RWPE2 (cell line): ENCODE measurements around the gene ARFIP1.

Experiments used
- ATAC-seq: fragments of 200-7000 bp; cut with Tn5 transposase; 3 replicates; pipeline ENCODE4 v1.9.1; 2021; ENCODE audit warnings: low read depth
- DNase-seq: peaks from one replicate; pipeline ENCODE4 v3.0.0-alpha.2; 2020; ENCODE audit warnings: low spot score
- H3K27ac ChIP-seq: fragments of 450-650 bp; 2 replicates; pipeline ENCODE4 v1.5.1; 2017; ENCODE audit warnings: mild to moderate bottlenecking; ENCODE audit not compliant: poor library complexity, severe bottlenecking
- H3K27me3 ChIP-seq: fragments of 250-450 bp; sonication (Bioruptor Pico); 2 replicates; pipeline ENCODE4 v1.5.1; 2021; ENCODE audit warnings: mild to moderate bottlenecking, moderate library complexity; ENCODE audit not compliant: insufficient read depth, poor library complexity, severe bottlenecking
- H3K36me3 ChIP-seq: fragments of 250-450 bp; sonication (Bioruptor Pico); 2 replicates; pipeline ENCODE4 v1.5.1; 2020; ENCODE audit warnings: low read depth, mild to moderate bottlenecking, moderate library complexity
- H3K4me1 ChIP-seq: fragments of 250-450 bp; sonication (Bioruptor Pico); 2 replicates; pipeline ENCODE4 v1.5.1; 2021; ENCODE audit warnings: mild to moderate bottlenecking, moderate library complexity; ENCODE audit not compliant: insufficient read depth, poor library complexity, severe bottlenecking
- H3K4me3 ChIP-seq: fragments of 250-450 bp; sonication (Bioruptor Pico); 2 replicates; pipeline ENCODE4 v1.5.1; 2021; ENCODE audit warnings: mild to moderate bottlenecking, moderate library complexity; ENCODE audit not compliant: severe bottlenecking
- H3K9me3 ChIP-seq: fragments of 250-450 bp; sonication (Bioruptor Pico); 2 replicates; pipeline ENCODE4 v1.5.1; 2021; ENCODE audit warnings: mild to moderate bottlenecking, moderate library complexity; ENCODE audit not compliant: severe bottlenecking
- TF ChIP-seq, protein P1 (sequence below): fragments of 450-650 bp; IDR thresholded peaks from one replicate; pipeline ENCODE4 v1.5.1; 2017; ENCODE audit warnings: mild to moderate bottlenecking, moderate library complexity; ENCODE audit not compliant: poor library complexity, severe bottlenecking

Gene ARFIP1

DNA sequence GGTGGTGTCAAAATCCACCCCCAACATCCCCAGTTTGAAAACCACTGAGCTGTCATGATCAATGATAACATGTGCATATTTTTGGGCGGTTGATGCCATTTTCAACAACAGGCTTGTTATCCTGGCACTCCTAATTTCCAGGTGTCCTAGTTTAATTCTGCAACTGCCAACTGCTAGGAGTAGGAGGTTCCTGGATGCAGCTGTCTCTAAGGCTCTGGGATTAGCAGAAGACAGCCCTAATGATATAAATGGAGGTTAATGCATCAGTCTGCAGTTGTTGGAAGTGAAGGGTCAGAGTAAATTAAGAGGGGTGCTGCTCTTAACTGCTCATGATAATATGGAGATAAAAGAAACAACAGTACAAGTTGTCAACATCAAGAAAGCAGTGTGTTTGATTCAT, 23.8 kb downstream of the ARFIP1 start:
- Histone ChIP-seq H3K27ac (no peak overlapping the region), H3K4me3 (no peak overlapping the region), H3K36me3 (no peaks in the 10 kb centered on the region), H3K9me3 (no peaks in the 10 kb centered on the region), H3K4me1 (no peaks in the 10 kb centered on the region), H3K27me3 (no peaks in the 10 kb centered on the region)
- ATAC-seq (no peak), DNase-seq (no peak)
- TF ChIP-seq, protein P1, sequence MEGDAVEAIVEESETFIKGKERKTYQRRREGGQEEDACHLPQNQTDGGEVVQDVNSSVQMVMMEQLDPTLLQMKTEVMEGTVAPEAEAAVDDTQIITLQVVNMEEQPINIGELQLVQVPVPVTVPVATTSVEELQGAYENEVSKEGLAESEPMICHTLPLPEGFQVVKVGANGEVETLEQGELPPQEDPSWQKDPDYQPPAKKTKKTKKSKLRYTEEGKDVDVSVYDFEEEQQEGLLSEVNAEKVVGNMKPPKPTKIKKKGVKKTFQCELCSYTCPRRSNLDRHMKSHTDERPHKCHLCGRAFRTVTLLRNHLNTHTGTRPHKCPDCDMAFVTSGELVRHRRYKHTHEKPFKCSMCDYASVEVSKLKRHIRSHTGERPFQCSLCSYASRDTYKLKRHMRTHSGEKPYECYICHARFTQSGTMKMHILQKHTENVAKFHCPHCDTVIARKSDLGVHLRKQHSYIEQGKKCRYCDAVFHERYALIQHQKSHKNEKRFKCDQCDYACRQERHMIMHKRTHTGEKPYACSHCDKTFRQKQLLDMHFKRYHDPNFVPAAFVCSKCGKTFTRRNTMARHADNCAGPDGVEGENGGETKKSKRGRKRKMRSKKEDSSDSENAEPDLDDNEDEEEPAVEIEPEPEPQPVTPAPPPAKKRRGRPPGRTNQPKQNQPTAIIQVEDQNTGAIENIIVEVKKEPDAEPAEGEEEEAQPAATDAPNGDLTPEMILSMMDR = no peak

DNA sequence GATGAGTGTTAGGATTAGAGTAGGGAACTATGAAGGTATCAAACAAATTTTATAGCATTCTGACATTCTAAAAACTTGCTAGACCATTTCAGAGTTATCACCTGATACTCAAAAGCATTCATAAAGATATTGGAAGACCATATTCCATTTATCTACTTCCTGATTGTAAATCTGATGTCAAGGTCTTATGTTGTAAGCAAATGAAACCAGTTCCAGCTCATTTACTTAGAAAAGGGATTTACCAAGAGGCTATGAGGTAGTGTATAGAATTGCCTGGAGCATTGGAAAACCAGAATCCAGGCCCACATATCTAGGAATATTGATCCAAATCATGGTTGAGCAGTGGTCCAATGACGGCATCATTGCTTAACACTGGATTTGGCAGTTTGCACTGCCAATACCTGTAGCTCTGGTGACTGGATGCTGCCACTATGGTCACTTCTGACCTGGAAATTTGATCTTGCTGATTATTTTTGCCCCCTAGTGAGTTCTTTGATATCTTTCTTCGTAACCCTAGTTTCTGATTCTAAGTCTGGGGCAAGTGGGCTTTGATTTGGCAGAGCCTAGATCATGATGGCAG, 25.4 kb downstream of the ARFIP1 start:
- Histone ChIP-seq H3K9me3 (no peaks in the 10 kb centered on the region), H3K4me1 (no peaks in the 10 kb centered on the region), H3K27ac (no peak overlapping the region), H3K27me3 (no peaks in the 10 kb centered on the region), H3K4me3 (no peak overlapping the region), H3K36me3 (0 out of 2 replicates have a peak, but pooled peaks cover 3% of the 10 kb centered on the region)
- TF ChIP-seq, protein P1 = no peak
- no peak for DNase-seq
- ATAC-seq = no peak

DNA sequence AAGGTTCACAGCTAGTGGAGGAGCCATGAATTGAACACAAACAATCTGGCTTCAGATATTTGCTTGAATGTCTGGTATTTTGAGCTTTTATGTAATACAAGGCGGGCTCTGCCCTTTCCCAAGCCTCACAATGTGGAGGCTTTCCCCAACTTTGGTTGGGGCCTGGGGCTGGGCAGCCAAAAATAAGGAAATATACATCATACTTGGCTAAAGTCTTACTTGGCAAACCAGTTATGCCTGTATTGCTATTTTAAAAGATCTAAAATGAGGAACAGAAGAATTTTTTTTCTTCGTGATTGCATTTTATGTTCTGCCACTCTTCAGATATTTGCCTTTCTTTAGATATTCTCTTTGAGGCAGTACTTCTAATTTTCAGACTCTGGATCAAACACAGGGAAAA, 26.1 kb downstream of the ARFIP1 start:
- TF ChIP-seq, protein P1 = no peak
- Histone ChIP-seq H3K4me1 (no peaks in the 10 kb centered on the region), H3K36me3 (0 out of 2 replicates have a peak, but pooled peaks cover 3% of the 10 kb centered on the region), H3K27ac (no peak overlapping the region), H3K27me3 (no peaks in the 10 kb centered on the region), H3K9me3 (no peaks in the 10 kb centered on the region), H3K4me3 (no peak overlapping the region)
- DNase-seq (no peak), ATAC-seq (no peak)

DNA sequence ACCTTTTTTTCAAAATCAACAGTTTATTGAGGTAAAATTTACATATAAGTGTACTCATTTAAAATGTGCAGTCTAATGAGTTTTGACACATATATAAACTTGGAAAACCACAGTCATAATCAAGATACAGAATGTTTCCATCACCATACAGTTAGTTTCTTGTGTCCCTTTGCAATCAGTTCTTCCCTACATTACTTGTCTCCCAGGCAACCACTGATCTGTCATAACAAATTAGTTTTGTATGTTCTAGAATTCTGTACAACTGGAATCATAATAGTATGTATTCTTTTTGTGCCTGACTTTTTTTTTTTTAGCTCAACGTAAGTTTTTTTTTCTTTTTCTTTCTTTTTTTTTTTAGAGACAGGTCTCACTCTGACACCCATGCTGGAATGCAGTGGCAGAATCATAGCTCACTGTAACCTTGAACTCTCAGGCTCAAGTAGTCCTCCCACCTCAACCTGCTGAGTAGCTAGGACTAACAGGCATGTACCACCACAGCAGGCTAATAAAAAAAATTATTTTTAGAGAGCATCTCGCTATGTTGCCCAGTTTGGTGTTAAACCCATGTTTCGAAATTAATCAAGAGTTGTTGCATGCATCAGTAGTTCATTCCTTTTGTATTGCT, 26.9 kb downstream of the ARFIP1 start:
- TF ChIP-seq, protein P1 = no peak
- Histone ChIP-seq H3K4me1 (no peaks in the 10 kb centered on the region), H3K36me3 (0 out of 2 replicates have a peak, but pooled peaks cover 3% of the 10 kb centered on the region), H3K4me3 (no peak overlapping the region), H3K27me3 (no peaks in the 10 kb centered on the region), H3K27ac (no peak overlapping the region), H3K9me3 (no peaks in the 10 kb centered on the region)
- DNase-seq (no peak), ATAC-seq (no peak)

DNA sequence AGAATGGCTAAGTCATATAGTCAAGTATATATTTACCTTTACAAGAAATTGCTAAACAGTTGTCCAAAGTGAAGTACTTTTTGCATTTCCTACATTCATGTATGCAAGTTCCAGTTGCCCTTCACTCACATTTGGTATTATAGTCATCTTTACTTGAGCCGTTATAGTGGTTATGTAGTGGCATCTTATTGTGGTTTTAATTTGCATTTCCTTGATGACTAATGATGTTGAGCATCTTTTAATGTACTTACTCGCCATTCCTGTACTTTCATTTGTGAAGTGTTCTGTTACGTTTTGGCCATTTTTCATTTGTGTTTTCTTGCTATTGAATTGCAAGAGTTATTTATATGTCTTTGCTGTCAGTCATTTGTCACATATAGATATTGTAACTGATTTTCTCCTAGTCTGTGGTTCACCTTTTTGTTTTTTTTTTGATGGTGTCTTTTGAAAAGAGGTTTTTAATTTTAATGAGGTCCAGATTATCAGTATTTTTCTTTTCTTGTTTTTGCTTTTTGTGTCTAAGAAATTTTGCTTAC, 27.6 kb downstream of the ARFIP1 start:
- Histone ChIP-seq H3K4me1 (no peaks in the 10 kb centered on the region), H3K36me3 (0 out of 2 replicates have a peak, but pooled peaks cover 3% of the 10 kb centered on the region), H3K4me3 (no peak overlapping the region), H3K9me3 (no peaks in the 10 kb centered on the region), H3K27ac (no peak overlapping the region), H3K27me3 (no peaks in the 10 kb centered on the region)
- TF ChIP-seq, protein P1 = no peak
- ATAC-seq (0 out of 3 replicates have a peak, but pooled peaks have one; percentile 56), DNase-seq (no peak)
